ENCODE data around the gene CFAP298. TPM values are rescaled to one million over a fixed set of nuclear protein-coding genes. Genes with fewer than 3 reads are reported as not detected.
A peak's percentile ranks its signal among the peaks of the same experiment; 100 is the strongest.
"Not testable (repeated sequence)": the region's sequence is repeated elsewhere in the genome, so short reads cannot be mapped to it uniquely, and the experiment has no call there.

CFAP298 gene
- polyA plus RNA-seq, 1 donor from 2014 or later = 105 TPM

GRCh38 chr21:32611471-32611997, 643 bp downstream of the CFAP298 start:
- Histone ChIP-seq H3K4me2 (ENCODE audit: low read length) (peak overlapping the region; percentile 82), H2AFZ (ENCODE audit: low read depth, low read length) (peak overlapping the region; percentile 71), H3F3A (ENCODE audit: insufficient read depth, low read length, poor library complexity, severe bottlenecking) (no peaks in the 10 kb centered on the region), H3K9ac (ENCODE audit: low read length) (peak overlapping the region; percentile 72), H3K9me3 (ENCODE audit: low read length) (no peaks in the 10 kb centered on the region), H3K27ac (ENCODE audit: low read length) (peak overlapping the region; percentile 75), H3K36me3 (ENCODE audit: insufficient read depth, low read length) (no peaks in the 10 kb centered on the region), H3K9me2 (ENCODE audit: insufficient read depth, low read length) (no peaks in the 10 kb centered on the region), H3K4me3 (ENCODE audit: low read length) (peak overlapping the region; percentile 93), H4K20me1 (ENCODE audit: insufficient read depth) (no peaks in the 10 kb centered on the region), H3K79me2 (replicated peaks; ENCODE audit: insufficient read depth, low read length) (peaks cover 8% of the 10 kb centered on the region), H3K27me3 (ENCODE audit: insufficient read depth, low read depth, low read length) (no peaks in the 10 kb centered on the region)
- TF ChIP-seq SMC3 (conservative IDR thresholded peaks at IDR 0.05; ENCODE audit: poor library complexity) (no peak), TAF1 (IDR thresholded peaks at IDR 0.05; ENCODE audit: low read depth) (no peak), POLR2AphosphoS5 (IDR thresholded peaks at IDR 0.05) (no peak), CTCF (IDR thresholded peaks at IDR 0.05; ENCODE audit: poor library complexity, severe bottlenecking) (no peak), MXI1 (conservative IDR thresholded peaks at IDR 0.05; ENCODE audit: poor library complexity, severe bottlenecking) (no peak), RAD21 (conservative IDR thresholded peaks at IDR 0.05) (no peak), REST (IDR thresholded peaks at IDR 0.05; ENCODE audit: borderline replicate concordance) (no peak), EP300 (conservative IDR thresholded peaks at IDR 0.05; ENCODE audit: poor library complexity, severe bottlenecking) (no peak), EZH2 (IDR thresholded peaks at IDR 0.05; ENCODE audit: borderline replicate concordance, insufficient read depth, low read length, poor library complexity, severe bottlenecking) (no peak)

- H3K27ac ChIP-seq (ENCODE audit: low read length); H3K79me2 ChIP-seq (replicated peaks; ENCODE audit: insufficient read depth, low read length); H3K9me3 ChIP-seq (ENCODE audit: low read length); H3K27me3 ChIP-seq (ENCODE audit: insufficient read depth, low read depth, low read length); H2AFZ ChIP-seq (ENCODE audit: low read depth, low read length); H3K9ac ChIP-seq (ENCODE audit: low read length); H3K36me3 ChIP-seq (ENCODE audit: insufficient read depth, low read length); H3K9me2 ChIP-seq (ENCODE audit: insufficient read depth, low read length); H4K20me1 ChIP-seq (ENCODE audit: insufficient read depth); H3F3A ChIP-seq (ENCODE audit: insufficient read depth, low read length, poor library complexity, severe bottlenecking): not testable (repeated sequence)
- H3K4me3 ChIP-seq (ENCODE audit: low read length) = peak overlapping the region; percentile 55
- H3K4me2 ChIP-seq (ENCODE audit: low read length) = peak overlapping the region; percentile 5
These were observed 1.2 kb downstream of the CFAP298 start for GRCh38 chr21:32610940-32611339.

- Histone ChIP-seq H4K20me1 (ENCODE audit: insufficient read depth) (no peaks in the 10 kb centered on the region), H3K9me2 (ENCODE audit: insufficient read depth, low read length) (no peaks in the 10 kb centered on the region), H2AFZ (ENCODE audit: low read depth, low read length) (no peak overlapping the region), H3K36me3 (ENCODE audit: insufficient read depth, low read length) (peaks cover 2% of the 10 kb centered on the region), H3F3A (ENCODE audit: insufficient read depth, low read length, poor library complexity, severe bottlenecking) (no peaks in the 10 kb centered on the region), H3K4me2 (ENCODE audit: low read length) (no peak overlapping the region), H3K9me3 (ENCODE audit: low read length) (no peaks in the 10 kb centered on the region), H3K27me3 (ENCODE audit: insufficient read depth, low read depth, low read length) (no peaks in the 10 kb centered on the region), H3K9ac (ENCODE audit: low read length) (no peak overlapping the region), H3K79me2 (replicated peaks; ENCODE audit: insufficient read depth, low read length) (peaks cover 8% of the 10 kb centered on the region), H3K27ac (ENCODE audit: low read length) (no peak overlapping the region), H3K4me3 (ENCODE audit: low read length) (no peak overlapping the region)
- TF ChIP-seq REST (IDR thresholded peaks at IDR 0.05; ENCODE audit: borderline replicate concordance) = no peak
- no peak for TF ChIP-seq TAF1 (IDR thresholded peaks at IDR 0.05; ENCODE audit: low read depth)
- TF ChIP-seq EP300 (conservative IDR thresholded peaks at IDR 0.05; ENCODE audit: poor library complexity, severe bottlenecking) = no peak
- no peak for TF ChIP-seq POLR2AphosphoS5 (IDR thresholded peaks at IDR 0.05)
- no peak for TF ChIP-seq RAD21 (conservative IDR thresholded peaks at IDR 0.05)
- no peak for TF ChIP-seq MXI1 (conservative IDR thresholded peaks at IDR 0.05; ENCODE audit: poor library complexity, severe bottlenecking)
- TF ChIP-seq EZH2 (IDR thresholded peaks at IDR 0.05; ENCODE audit: borderline replicate concordance, insufficient read depth, low read length, poor library complexity, severe bottlenecking) = no peak
- TF ChIP-seq SMC3 (conservative IDR thresholded peaks at IDR 0.05; ENCODE audit: poor library complexity) = no peak
- no peak for TF ChIP-seq CTCF (IDR thresholded peaks at IDR 0.05; ENCODE audit: poor library complexity, severe bottlenecking)
These were observed 3.3 kb downstream of the CFAP298 start for GRCh38 chr21:32608851-32609250.
